ENCODE data around the gene SYTL4. TPM values are rescaled to one million over a fixed set of nuclear protein-coding genes. Genes with fewer than 3 reads are reported as not detected.

SYTL4 gene
- total RNA-seq, 4 donors from 2014 or later = 32.9 to 338 (median 52.6) TPM

GRCh38 chrX:100721328-100721727 is 10.6 kb downstream of the SYTL4 start:
- peaks cover 0 to 16% of the 10 kb centered on the region in 2 donors for H3K27me3 ChIP-seq
- no peak overlapping the region for H3K4me3 ChIP-seq
- no peak for DNase-seq (ENCODE audit: low spot score in 2 of 2)
- no peak overlapping the region for H3K27ac ChIP-seq
- H3K4me1 ChIP-seq = no peaks in the 10 kb centered on the region
- no peaks in the 10 kb centered on the region for H3K36me3 ChIP-seq
- TF ChIP-seq CTCF (IDR thresholded peaks at IDR 0.05) (no peak), POLR2A (IDR thresholded peaks at IDR 0.05) (no peak), EP300 (IDR thresholded peaks at IDR 0.05) (no peak)
- no peaks in the 10 kb centered on the region for H3K9me3 ChIP-seq

GRCh38 chrX:100720301-100720700 is 11.6 kb downstream of the SYTL4 start:
- H3K27me3 ChIP-seq = peaks cover 0 to 13% of the 10 kb centered on the region in 2 donors
- no peaks in the 10 kb centered on the region for H3K4me1 ChIP-seq
- no peak overlapping the region for H3K4me3 ChIP-seq
- TF ChIP-seq EP300 (IDR thresholded peaks at IDR 0.05) = no peak
- TF ChIP-seq CTCF (IDR thresholded peaks at IDR 0.05) = no peak
- no peak for TF ChIP-seq POLR2A (IDR thresholded peaks at IDR 0.05)
- no peaks in the 10 kb centered on the region for H3K36me3 ChIP-seq
- WGBS, 2 donors = 70 to 71% methylated on average over 2 of the region's 2 CpGs
- DNase-seq (ENCODE audit: low spot score in 2 of 2) = no peak
- no peaks in the 10 kb centered on the region for H3K9me3 ChIP-seq
- H3K27ac ChIP-seq = no peak overlapping the region

- TF ChIP-seq CTCF (IDR thresholded peaks at IDR 0.05) = no peak
- no peak for TF ChIP-seq POLR2A (IDR thresholded peaks at IDR 0.05)
- TF ChIP-seq EP300 (IDR thresholded peaks at IDR 0.05) = no peak
- Histone ChIP-seq H3K4me1 (no peaks in the 10 kb centered on the region), H3K9me3 (no peaks in the 10 kb centered on the region), H3K4me3 (no peak overlapping the region), H3K27me3 (peaks cover 0 to 13% of the 10 kb centered on the region in 2 donors), H3K36me3 (no peaks in the 10 kb centered on the region), H3K27ac (no peak overlapping the region)
- 76 to 91% methylated on average over 2 of the region's 2 CpGs for WGBS, 2 donors
- DNase-seq (ENCODE audit: low spot score in 2 of 2) = no peak
Observed at GRCh38 chrX:100719139-100719538, 12.8 kb downstream of the SYTL4 start.

DNA sequence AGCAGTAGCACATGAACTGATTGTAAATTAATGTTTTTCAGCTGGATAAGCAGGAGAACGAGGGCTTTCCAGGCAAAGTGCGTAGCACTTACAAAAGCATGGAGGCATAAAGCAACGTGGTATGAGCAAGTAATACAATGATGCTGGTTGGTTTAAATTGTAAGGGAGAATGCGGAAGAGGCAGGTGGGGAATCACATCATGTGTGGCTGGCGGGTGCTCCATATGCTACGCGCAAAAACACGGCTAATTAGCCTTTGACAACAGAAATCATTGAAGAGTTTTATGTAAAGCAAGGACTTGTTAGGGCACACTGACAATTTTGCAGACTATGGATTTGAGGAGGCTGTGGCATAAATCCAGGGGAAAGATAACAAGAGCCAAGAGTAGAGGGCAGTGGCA is 14.6 kb downstream of the SYTL4 start:
- TF ChIP-seq CTCF (IDR thresholded peaks at IDR 0.05) (no peak), POLR2A (IDR thresholded peaks at IDR 0.05) (no peak), EP300 (IDR thresholded peaks at IDR 0.05) (no peak)
- 70 to 72% methylated on average over 8 of the region's 8 CpGs for WGBS, 2 donors
- peaks cover 0 to 13% of the 10 kb centered on the region in 2 donors for H3K27me3 ChIP-seq
- DNase-seq (ENCODE audit: low spot score in 2 of 2) = no peak
- H3K27ac ChIP-seq = no peak overlapping the region
- H3K4me1 ChIP-seq = no peaks in the 10 kb centered on the region
- no peaks in the 10 kb centered on the region for H3K36me3 ChIP-seq
- H3K9me3 ChIP-seq = no peaks in the 10 kb centered on the region
- H3K4me3 ChIP-seq = no peak overlapping the region

- Histone ChIP-seq H3K9me3 (no peaks in the 10 kb centered on the region), H3K4me3 (no peak overlapping the region), H3K36me3 (no peaks in the 10 kb centered on the region), H3K27ac (no peak overlapping the region), H3K4me1 (no peaks in the 10 kb centered on the region), H3K27me3 (peaks cover 0 to 11% of the 10 kb centered on the region in 2 donors)
- 40 to 67% methylated on average over 3 of the region's 3 CpGs for WGBS, 2 donors
- DNase-seq (ENCODE audit: low spot score in 2 of 2) = no peak
- TF ChIP-seq POLR2A (IDR thresholded peaks at IDR 0.05) (no peak), CTCF (IDR thresholded peaks at IDR 0.05) (no peak), EP300 (IDR thresholded peaks at IDR 0.05) (no peak)
Observed at GRCh38 chrX:100710816-100711215, 21.1 kb downstream of the SYTL4 start.
